GM21825 (cell line): ENCODE results near the gene MCU.
"Not testable (repeated sequence)": the region's sequence is repeated elsewhere in the genome, so short reads cannot be mapped to it uniquely, and the experiment has no call there.

Source experiments
- ATAC-seq: cut with Tn5 transposase; IDR thresholded peaks from one replicate; pipeline ENCODE4 v1.9.1; 2021; ENCODE audit warnings: mild to moderate bottlenecking, moderate library complexity; ENCODE audit not compliant: unreplicated experiment

Gene MCU

GRCh38 chr10:72686430-72686829 is 5.5 kb upstream of the MCU start:
- not testable (repeated sequence) for ATAC-seq

DNA sequence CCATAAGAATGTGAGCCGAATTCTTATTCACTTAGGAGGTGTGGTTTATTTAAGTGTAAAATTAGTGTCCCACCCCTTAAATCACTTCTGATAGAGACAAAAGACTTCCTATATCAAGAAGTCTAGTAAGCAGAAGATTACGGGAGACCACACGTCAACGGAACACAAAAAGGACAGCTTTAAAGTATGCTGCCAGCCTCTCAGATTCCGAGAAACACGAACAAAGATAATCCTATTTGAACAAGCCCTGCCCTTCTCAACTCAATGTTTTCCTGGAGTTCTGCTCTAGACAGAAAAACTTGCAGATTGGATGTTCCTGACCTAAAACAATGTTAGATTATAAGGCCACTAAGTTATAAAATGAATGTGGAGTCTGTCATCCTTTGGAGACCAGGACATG is 4.9 kb upstream of the MCU start:
- ATAC-seq: no peak

DNA sequence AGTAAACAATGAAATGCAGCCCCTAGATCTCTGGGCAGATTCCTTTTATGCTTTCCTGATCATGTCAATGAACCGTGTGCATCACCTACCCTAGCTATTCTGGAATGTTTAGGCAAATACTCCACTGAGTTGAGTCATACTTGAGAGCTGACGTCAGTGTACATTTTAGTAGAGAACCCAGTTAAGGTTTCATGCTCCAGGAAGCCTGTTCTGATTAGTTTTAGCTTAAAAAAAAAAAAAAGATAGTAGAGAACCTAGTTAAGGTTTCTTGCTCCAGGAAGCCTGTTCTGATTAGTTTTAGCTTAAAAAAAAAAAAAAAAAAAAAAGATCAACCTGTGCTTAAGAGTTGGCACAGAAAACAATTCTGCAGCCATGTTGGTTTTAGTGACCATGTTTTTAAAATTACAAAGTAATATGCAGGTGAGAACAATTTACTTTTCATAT is 3.7 kb upstream of the MCU start:
- ATAC-seq: no peak

GRCh38 chr10:72689660-72690059 is 2.3 kb upstream of the MCU start:
- ATAC-seq: no peak

DNA sequence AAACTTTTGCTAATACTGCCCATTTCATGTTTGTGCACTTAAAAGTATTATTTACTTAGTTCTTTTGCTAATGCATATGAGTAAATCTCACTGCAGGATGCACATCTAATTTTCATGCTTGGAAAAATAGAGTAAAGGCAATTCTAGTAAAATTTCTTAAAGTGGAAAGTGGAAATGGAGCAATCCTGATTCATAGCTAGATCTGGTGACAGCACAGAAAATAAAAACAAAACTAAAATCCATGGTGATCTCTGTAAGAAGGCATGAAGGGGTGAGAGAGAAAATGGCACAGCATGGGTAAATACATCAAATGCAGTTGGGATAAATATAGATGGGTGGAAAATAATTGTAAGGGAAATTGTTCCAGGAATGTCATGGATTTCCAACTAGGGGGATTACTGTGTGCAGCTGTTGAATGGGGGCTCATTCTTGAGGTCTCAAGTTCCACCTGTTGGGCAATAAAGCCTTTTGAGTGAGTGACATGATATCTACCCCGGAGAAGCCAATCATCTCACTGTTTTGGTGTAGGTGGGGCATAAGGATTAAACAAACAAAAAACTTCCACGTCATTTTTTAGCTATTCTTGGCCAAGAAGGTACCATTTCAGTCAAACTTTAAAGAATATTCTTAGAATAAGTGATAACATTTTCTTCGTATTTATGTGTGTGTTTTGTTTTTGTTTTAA is 1.7 kb upstream of the MCU start:
- no peak for ATAC-seq

GRCh38 chr10:72691470-72691862 is 477 bp upstream of the MCU start:
- ATAC-seq: no peak

DNA sequence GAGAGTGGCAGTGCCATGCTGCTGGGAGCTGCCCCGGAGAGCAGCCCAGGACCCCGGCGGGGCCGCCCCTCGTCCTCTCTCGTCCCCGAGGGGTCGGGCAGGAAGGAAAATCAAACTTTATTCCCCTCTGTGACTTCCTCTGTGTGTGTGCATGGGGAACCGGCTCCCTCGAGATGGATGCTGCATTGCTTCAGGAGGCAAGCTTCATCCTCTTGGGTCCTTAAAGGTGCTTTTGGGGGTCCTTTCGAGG is 726 bp downstream of the MCU start:
- peak; percentile 9 for ATAC-seq

DNA sequence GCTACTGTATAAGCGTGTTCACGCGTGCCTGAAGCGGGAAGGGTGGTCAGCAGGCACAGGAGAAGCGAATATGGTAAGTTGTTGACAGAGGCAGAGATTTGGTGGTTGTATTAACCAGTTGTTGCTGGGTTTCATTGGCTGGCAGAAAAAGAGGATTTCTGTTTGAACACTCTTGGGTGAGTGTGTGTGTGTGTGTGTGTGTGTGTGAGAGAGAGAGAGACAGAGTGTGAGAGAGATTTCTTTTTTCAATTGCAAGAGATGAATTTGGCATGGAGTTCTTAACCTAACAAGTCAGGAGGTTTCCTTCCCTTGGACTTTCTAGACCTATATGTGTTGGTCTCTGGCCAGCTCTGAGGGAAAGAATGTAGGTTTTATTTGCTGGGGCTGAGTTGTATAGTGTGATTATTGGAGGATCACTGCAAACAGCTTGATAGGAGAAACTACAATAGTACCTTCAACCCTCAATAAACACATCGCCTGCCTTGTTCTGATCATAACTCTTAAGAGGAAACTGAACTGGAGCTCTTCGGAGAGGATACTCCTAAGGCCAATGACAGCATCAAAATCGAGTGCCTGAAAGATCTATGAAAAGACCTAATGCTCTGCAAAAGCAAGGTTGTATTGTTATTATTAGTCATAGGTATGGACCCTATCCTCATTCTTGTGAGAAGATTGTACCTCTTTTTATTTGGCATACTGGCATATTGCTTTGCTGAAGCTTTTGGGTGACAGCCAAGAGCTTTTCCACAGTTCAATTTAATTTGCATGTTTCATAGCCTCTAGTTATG is 1.2 kb downstream of the MCU start:
- ATAC-seq: no peak

DNA sequence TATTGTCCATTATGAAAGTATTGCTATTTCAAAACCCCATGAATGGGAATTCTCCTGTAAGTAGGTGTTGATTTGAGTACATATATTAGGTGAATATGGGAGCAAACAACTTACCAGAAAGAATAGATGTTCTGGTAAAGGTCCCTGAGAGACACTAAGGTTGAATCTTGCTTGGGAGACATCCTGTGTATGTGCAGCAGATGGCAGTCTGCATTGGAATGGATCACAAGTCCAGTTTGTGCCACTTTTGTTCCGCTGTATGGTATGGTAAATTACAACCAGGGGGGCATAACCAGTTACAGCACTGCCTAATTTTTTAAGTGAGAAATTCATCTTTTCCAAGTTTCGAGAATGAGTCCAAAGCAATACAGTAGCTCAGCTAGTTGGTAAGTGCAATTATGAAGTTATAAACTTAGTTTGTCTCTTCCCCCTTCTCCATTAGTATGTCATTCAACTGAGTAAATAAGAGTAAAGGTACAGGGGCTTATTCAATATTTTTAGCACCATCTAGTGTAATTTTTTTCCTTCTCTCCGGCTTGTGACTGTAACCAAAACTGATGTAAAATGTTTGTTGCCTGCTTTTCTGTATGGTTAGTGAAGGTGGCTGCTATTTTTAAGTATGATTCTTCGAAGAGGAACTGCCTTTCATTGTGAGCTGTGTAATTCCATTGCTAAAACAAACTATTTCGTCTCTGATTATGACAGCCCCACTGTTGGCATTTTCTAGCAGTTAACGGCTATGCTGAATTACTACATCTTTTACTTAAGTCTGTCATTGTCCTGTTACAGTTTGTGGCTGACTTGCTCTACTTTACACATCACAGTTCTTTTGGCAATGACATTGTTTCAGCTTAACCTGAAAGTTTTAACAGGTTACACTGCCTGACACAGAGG is 2.8 kb downstream of the MCU start:
- ATAC-seq: no peak

GRCh38 chr10:72695496-72695895 is 3.6 kb downstream of the MCU start:
- ATAC-seq: no peak

DNA sequence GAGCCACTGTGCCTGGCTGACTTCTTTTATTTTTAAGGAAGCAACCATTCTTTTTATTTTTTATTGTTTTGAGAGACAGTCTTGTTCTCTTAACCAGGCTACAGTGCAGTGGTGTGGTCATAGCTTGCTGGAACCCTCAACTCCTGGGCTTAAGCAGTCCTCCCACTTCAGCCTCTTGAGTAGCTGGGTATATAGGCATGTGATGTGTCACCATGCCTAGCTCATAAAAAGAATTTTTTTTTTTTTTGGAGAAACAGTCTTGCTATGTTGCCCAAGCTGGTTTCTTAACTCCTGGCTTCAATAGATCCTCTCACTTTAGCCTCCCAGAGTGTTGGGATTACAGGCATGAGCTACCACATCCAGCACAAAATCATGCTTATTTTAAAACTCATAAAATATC is 5.8 kb downstream of the MCU start:
- no peak for ATAC-seq

- not testable (repeated sequence) for ATAC-seq
These were observed 10.5 kb downstream of the MCU start for GRCh38 chr10:72702465-72702864.

DNA sequence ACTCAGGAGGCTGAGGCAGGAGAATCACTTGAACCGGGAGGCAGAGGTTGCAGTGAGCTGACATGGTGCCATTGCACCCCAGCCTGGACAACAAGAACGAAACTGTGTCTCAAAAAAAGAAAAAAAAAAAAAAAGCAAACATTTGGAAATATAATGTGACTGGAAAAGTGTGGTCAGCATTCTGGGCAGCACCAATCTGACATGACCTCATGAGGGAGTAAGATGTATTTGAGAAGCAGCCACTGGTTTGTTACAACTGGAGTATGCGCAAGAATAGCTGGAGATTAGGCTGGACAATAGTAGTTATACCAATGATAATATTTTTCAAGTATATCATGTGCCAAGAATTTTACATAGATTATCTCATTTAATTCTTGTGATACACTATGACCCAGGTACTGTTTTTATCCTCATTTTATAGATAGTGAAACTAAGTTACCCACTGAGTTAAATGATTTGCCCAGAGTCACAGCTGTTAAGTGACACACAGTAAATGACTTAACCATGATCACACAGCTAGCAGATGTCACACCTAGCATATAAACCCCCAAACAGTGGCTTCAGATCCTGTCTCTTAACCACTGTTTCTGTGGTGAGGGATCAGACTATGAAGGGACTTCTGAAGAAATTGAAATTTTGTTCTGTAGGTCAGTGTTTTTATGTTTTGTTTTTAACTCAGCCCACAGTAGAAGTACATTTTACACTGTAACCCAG is 11.1 kb downstream of the MCU start:
- peak; percentile 62 for ATAC-seq

GRCh38 chr10:72704117-72704516 is 12.2 kb downstream of the MCU start:
- ATAC-seq: no peak

DNA sequence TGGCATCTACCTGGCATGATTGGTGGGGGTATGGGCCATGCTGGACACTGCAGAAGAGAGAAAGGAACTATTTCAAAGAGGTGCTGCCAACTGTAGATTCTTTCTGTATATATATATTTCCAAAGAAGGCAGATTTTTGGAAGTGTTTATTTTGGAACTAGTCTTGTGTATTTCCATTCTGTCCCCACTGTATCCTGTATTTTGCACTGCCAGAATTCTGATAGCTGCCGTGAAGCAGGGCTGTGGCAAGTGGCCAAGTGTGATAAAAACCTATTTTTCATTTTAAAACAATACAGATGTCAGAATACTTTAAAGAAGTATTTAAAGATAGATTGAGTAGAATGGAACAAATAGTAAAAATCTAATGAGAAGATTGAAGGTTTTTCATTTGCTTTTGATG is 17.1 kb downstream of the MCU start:
- ATAC-seq: no peak

DNA sequence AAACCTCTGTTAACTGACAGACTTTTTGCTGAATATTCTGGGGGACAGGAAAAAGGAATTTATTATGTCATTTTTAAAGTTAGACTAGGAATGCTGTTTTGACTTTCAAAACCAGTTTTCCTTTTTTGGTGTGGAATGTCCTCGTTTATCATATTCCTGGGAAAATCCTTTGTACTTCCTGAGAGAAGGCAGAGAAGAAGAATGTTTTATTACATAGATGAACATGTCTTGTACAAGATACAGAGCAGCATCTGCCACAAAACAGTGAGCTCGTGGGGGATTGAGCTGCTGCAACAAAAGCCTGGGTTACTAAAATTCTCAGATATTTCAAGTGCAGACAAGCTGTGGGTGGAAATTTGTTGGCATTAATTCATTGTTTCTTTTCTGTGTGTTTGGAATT is 20.2 kb downstream of the MCU start:
- no peak for ATAC-seq

GRCh38 chr10:72719941-72720592 is 28.1 kb downstream of the MCU start:
- ATAC-seq: no peak

- ATAC-seq: no peak
These were observed 29.1 kb downstream of the MCU start for GRCh38 chr10:72720814-72721660.

- ATAC-seq: no peak
These were observed 35.2 kb downstream of the MCU start for GRCh38 chr10:72727130-72727529.

- ATAC-seq: no peak
These were observed 36.5 kb downstream of the MCU start for GRCh38 chr10:72728462-72728861.
